PC-9 (cell line): ENCODE results near the gene RNU1-1.

Experiments used
- CTCF ChIP-seq: fragments of 200-600 bp; sonication (generic); conservative IDR thresholded peaks from 2 replicates; pipeline ENCODE4 v1.6.1; 2017; ENCODE audit warnings: mixed run types, antibody characterized with exemption, mild to moderate bottlenecking, moderate library complexity
- EZH2 ChIP-seq: fragments of 200-600 bp; sonication (generic); IDR thresholded peaks from 2 replicates; pipeline ENCODE4 v1.8.0; 2017; ENCODE audit warnings: antibody characterized with exemption, low read depth

- TF ChIP-seq EZH2, result no peak
- no peak for TF ChIP-seq CTCF
Observed at GRCh38 chr1:16464917-16465625, 49.0 kb downstream of the RNU1-1 start.
